ENCODE measurements around the gene KYAT1. TPM values are rescaled to one million over a fixed set of nuclear protein-coding genes. Genes with fewer than 3 reads are reported as not detected.

Gene KYAT1
- polyA plus RNA-seq, 2 of the 4 experiments (the other 2 are of a cell fraction), result 8.4 to 10.0 TPM

DNA sequence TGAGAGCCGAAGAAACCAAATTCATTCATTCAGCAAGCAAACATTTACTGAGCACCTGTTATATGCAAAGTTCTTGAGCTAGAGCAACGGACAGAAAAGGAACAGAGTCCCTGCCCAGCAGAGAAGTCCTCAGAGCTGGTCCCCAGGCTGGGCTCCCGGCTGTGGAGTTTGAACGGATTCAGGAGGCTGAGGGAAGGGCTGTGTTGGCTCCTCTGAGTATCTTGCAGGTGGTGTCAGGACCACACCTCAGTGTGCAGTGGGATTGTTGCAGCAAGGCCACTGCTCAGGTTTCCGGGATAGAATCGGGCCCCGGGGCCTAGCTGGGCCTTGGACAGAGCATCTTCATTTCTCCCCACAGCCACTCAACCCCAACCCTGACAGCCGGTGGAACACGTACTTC, 89.6 kb downstream of the KYAT1 start:
- CTCF ChIA-PET, result interaction anchor here (1.2 to 3.1 kb wide), 7 partner anchors 10 to 157 kb away, joined by 3 to 12 read pairs (median 5); partner anchors contain the start of gene ENDOG
- no peak overlapping the region for H3K4me3 ChIP-seq
- TF ChIP-seq PBX3 (IDR thresholded peaks at IDR 0.05) (no peak), SREBF2 (IDR thresholded peaks at IDR 0.05) (no peak), MAZ (IDR thresholded peaks at IDR 0.05; ENCODE audit: borderline replicate concordance, low read depth, low read length) (no peak), RARB (CRISPR knock-in tag; IDR thresholded peaks at IDR 0.05) (no peak), JUN (IDR thresholded peaks at IDR 0.05) (no peak), GATA3 (IDR thresholded peaks at IDR 0.05; ENCODE audit: borderline replicate concordance) (no peak), MYC (IDR thresholded peaks at IDR 0.05; ENCODE audit: borderline replicate concordance, low read length) (no peak), KDM1A (IDR thresholded peaks at IDR 0.05; ENCODE audit: low read depth) (no peak), JUNB (IDR thresholded peaks at IDR 0.05) (no peak), CTCF (IDR thresholded peaks at IDR 0.05) (no peak), HES2 (IDR thresholded peaks at IDR 0.05) (no peak), RCOR1 (IDR thresholded peaks at IDR 0.05; ENCODE audit: low read depth, low read length) (no peak), EHMT2 (IDR thresholded peaks at IDR 0.05; ENCODE audit: low read depth) (no peak), POLR2AphosphoS2 (conservative IDR thresholded peaks at IDR 0.05; ENCODE audit: low read length) (no peak), ZC3H11A (IDR thresholded peaks at IDR 0.05) (no peak), ZFP36 (IDR thresholded peaks at IDR 0.05; ENCODE audit: borderline replicate concordance, partially characterized antibody) (no peak), CHD2 (IDR thresholded peaks at IDR 0.05; ENCODE audit: low read length, partially characterized antibody) (no peak), NFE2L2 (conservative IDR thresholded peaks at IDR 0.05; ENCODE audit: low read length) (no peak)
- TF ChIP-seq, protein P1, sequence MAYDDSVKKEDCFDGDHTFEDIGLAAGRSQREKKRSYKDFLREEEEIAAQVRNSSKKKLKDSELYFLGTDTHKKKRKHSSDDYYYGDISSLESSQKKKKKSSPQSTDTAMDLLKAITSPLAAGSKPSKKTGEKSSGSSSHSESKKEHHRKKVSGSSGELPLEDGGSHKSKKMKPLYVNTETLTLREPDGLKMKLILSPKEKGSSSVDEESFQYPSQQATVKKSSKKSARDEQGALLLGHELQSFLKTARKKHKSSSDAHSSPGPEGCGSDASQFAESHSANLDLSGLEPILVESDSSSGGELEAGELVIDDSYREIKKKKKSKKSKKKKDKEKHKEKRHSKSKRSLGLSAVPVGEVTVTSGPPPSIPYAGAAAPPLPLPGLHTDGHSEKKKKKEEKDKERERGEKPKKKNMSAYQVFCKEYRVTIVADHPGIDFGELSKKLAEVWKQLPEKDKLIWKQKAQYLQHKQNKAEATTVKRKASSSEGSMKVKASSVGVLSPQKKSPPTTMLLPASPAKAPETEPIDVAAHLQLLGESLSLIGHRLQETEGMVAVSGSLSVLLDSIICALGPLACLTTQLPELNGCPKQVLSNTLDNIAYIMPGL (CRISPR knock-in tag; IDR thresholded peaks at IDR 0.05; ENCODE audit: borderline replicate concordance), result no peak
- TF ChIP-seq, protein P2, sequence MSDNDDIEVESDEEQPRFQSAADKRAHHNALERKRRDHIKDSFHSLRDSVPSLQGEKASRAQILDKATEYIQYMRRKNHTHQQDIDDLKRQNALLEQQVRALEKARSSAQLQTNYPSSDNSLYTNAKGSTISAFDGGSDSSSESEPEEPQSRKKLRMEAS (IDR thresholded peaks at IDR 0.05), result no peak
- no peak overlapping the region for H3K27ac ChIP-seq
- FAIRE-seq (no peak), DNase-seq (ENCODE audit: low read depth in 1 of 2, low spot score in 1 of 2) (no peak), ATAC-seq (no peak)
- POLR2A ChIA-PET, result interaction anchor here (0.6 kb wide), 1 partner anchor 340 kb away, joined by 4 read pairs; no protein-coding TSS in a partner anchor
- 86% methylated on average over 8 of the region's 9 CpGs for WGBS (ENCODE audit: missing lambda C conversion rate)
- H3K9me3 ChIP-seq, result no peaks in the 10 kb centered on the region
- H3K4me1 ChIP-seq, result peaks cover 6% of the 10 kb centered on the region; the same call in 2 of the 3 replicates
- no peak overlapping the region for H3K4me2 ChIP-seq

DNA sequence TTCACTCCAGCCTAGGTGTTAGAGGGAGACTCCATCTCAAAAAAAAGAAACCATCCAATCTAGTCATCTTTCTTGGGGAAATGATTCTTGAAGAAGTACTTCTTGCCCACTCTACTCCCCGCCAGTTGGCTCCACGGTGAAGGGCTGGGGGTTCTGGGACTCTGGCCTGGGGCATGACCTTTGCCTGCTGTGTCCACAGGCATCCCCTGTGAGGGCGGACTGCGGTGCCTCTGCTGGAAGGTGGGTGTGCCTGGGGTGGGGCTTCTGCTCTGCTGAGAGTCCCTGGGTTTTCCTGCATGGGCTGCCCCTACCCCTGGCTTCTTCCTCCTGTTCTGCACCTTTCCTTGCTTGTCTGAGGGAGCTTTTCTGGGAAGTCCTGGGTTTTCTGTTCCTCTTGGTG, 91.2 kb downstream of the KYAT1 start:
- TF ChIP-seq RARB (CRISPR knock-in tag; IDR thresholded peaks at IDR 0.05) (no peak), HOXB5 (CRISPR knock-in tag; IDR thresholded peaks at IDR 0.05) (no peak)
- ChIA-PET CTCF (interaction anchor here (2.3 to 3.1 kb wide), 2 partner anchors 27 to 138 kb away, joined by 5 to 12 read pairs; partner anchors contain the start of gene ENDOG), POLR2A (no interaction called here)
- Histone ChIP-seq H3K4me1 (peaks cover 6% of the 10 kb centered on the region; the same call in 2 of the 3 replicates), H3K4me2 (no peak overlapping the region), H3K4me3 (no peak overlapping the region), H3K27ac (no peak overlapping the region), H3K9me3 (no peaks in the 10 kb centered on the region)
- no peak for ATAC-seq
- no peak for DNase-seq (ENCODE audit: low read depth in 1 of 2, low spot score in 1 of 2)
- WGBS (ENCODE audit: missing lambda C conversion rate), result 89% methylated on average over 4 of the region's 4 CpGs
- no peak for FAIRE-seq
